ENCODE measurements around the gene TBX1.
"Not testable (repeated sequence)": the region's sequence is repeated elsewhere in the genome, so short reads cannot be mapped to it uniquely, and the experiment has no call there.

The TBX1 gene

DNA sequence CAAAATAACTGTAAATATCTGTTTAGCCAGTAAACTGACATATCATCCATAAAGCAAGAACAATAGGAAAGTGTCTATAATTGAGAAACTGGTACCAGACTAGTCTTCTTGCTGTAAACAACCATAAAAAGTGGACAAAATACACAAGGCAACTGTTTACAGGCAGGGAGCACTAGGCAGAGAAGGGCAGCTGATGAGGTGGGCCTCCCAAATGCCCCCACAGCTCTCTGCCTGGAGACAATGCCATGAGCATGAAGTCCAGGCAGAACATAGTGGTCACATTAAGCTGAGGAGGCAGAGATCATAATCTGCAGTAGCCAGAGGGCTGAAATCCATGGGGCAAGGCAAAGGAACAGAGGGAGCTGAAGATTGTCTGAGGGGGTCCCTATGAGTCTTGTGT lies 30.7 kb downstream of the TBX1 start:
- Histone ChIP-seq H4K20me1 (0 out of 22 replicates have a peak, but pooled peaks cover 0 to 7% (median 0%) of the 10 kb centered on the region in 11 experiments), H3K27me3 (no peaks in the 10 kb centered on the region), H3K36me3 (peaks cover 53 to 76% (median 63%) of the 10 kb centered on the region in 11 experiments), H3K27ac (no peak overlapping the region), H3K4me3 (no peak overlapping the region), H3K4me2 (no peak overlapping the region), H3K4me1 (no peaks in the 10 kb centered on the region; a peak in 2 of 20 replicates), H3K9ac (no peak overlapping the region), H3K9me3 (replicated peaks in 1 of 11) (peaks cover 52 to 63% (median 57%) of the 10 kb centered on the region in 11 experiments)
- TF ChIP-seq Cebpa-rat (IDR thresholded peaks at IDR 0.05) = no peak

GRCh38 chr22:19791894-19792293 lies 31.3 kb downstream of the TBX1 start:
- H3K4me3 ChIP-seq = no peak overlapping the region
- peaks cover 53 to 76% (median 63%) of the 10 kb centered on the region in 11 experiments for H3K36me3 ChIP-seq
- H4K20me1 ChIP-seq = 0 out of 22 replicates have a peak, but pooled peaks cover 0 to 13% (median 0%) of the 10 kb centered on the region in 11 experiments
- H3K4me2 ChIP-seq = no peak overlapping the region
- no peaks in the 10 kb centered on the region for H3K27me3 ChIP-seq
- no peak overlapping the region for H3K9ac ChIP-seq
- no peak for TF ChIP-seq Cebpa-rat (IDR thresholded peaks at IDR 0.05)
- no peaks in the 10 kb centered on the region; a peak in 2 of 20 replicates for H3K4me1 ChIP-seq
- H3K27ac ChIP-seq = no peak overlapping the region
- peaks cover 52 to 63% (median 57%) of the 10 kb centered on the region in 11 experiments for H3K9me3 ChIP-seq (replicated peaks in 1 of 11)

- not testable (repeated sequence) for H3K9ac ChIP-seq, H3K27me3 ChIP-seq, H3K4me3 ChIP-seq, H3K4me2 ChIP-seq, H3K27ac ChIP-seq, H3K4me1 ChIP-seq
- Histone ChIP-seq H4K20me1 (peaks cover 0 to 15% (median 0%) of the 10 kb centered on the region in 11 experiments; a peak in 1 of 22 replicates), H3K36me3 (peaks cover 53 to 74% (median 63%) of the 10 kb centered on the region in 11 experiments), H3K9me3 (replicated peaks in 1 of 11) (peaks cover 52 to 63% (median 57%) of the 10 kb centered on the region in 11 experiments)
These were observed 31.9 kb downstream of the TBX1 start for GRCh38 chr22:19792383-19792896.

DNA sequence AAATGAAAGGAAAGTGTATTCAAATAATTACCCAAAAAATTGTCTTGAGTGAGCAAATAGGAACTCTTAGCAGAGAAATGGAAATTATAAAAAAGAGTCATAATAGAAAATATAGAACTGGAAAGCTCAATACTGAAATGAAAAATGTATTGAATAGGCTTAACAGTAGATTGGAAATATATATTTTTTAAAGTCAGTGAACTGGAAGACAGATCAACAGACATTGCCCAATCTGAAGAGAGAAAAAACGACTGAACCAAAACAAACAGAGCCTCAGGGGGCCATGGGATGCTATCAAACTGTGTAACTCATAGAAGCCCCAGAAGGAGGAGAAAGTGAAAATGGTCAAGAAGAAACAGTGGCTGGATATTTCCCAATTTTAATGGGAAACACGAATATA lies 32.6 kb downstream of the TBX1 start:
- Histone ChIP-seq H3K4me2 (no peak overlapping the region), H3K4me1 (no peaks in the 10 kb centered on the region; a peak in 2 of 20 replicates), H4K20me1 (peaks cover 0 to 21% (median 0%) of the 10 kb centered on the region in 11 experiments; a peak in 1 of 22 replicates), H3K4me3 (no peak overlapping the region), H3K9ac (no peak overlapping the region), H3K9me3 (replicated peaks in 1 of 11) (peaks cover 52 to 63% (median 57%) of the 10 kb centered on the region in 11 experiments), H3K27me3 (no peaks in the 10 kb centered on the region), H3K27ac (no peak overlapping the region), H3K36me3 (peaks cover 50 to 66% (median 59%) of the 10 kb centered on the region in 11 experiments)
- peak in 1 of 11 experiments; percentile 33; a peak in 1 of 22 replicates for TF ChIP-seq Cebpa-rat (IDR thresholded peaks at IDR 0.05)

DNA sequence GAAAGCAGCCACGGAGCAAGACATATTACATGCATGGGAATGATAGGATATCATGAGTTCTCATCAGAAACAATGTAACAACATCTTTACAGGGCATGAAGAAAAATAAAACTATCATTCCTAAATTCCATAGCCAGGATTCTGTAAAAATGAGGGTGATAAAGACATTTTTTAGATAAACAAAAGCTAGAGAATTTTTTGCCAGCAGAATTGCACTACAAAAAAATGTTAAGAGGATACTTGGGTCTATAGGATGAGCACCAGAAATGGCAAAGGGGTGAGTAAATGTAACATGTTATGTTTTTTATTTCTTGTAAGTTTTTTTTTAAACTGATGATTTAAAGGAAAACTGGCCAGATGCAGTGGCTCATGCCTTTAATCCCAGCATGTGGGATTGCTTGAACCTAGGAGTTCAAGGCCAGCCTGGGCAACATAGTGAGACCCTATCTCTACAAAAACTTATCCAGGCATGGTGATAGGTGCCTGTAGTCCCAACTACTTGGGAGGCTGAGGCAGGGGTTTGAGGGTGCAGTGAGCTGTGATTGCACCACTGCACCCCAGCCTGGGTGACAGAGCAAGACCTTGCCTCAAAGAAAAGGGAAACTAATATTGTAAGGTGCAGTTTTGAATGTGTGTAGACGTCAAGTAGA lies 33.2 kb downstream of the TBX1 start:
- Histone ChIP-seq H3K36me3 (peaks cover 44 to 61% (median 53%) of the 10 kb centered on the region in 11 experiments), H3K9ac (no peak overlapping the region), H4K20me1 (peaks cover 0 to 23% (median 0%) of the 10 kb centered on the region in 11 experiments; a peak in 1 of 22 replicates), H3K4me1 (no peaks in the 10 kb centered on the region; a peak in 2 of 20 replicates), H3K4me2 (no peak overlapping the region), H3K27ac (no peak overlapping the region), H3K4me3 (no peak overlapping the region), H3K9me3 (replicated peaks in 1 of 11) (peaks cover 52 to 58% (median 56%) of the 10 kb centered on the region in 11 experiments), H3K27me3 (no peaks in the 10 kb centered on the region)
- TF ChIP-seq Cebpa-rat (IDR thresholded peaks at IDR 0.05) = no peak

DNA sequence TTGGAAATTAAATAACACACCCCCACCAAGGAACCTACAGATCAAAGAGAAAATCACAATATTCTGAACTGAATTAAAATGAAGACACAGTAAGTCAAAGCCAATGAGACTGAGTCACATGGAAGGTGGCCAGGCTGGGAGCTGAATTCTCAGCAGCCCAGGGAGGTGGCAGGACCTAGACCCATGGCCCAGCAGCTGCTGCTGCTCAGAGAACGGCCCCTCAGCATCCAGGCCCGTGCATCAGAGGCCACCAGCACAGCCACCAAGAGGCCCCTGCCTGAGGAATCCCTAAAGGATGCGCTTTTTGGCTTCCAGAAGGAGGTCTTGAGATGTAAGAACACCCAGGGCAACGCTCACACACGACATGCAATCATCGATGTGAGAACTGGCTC lies 35.0 kb downstream of the TBX1 start:
- peaks cover 0 to 23% (median 0%) of the 10 kb centered on the region in 11 experiments; a peak in 2 of 22 replicates for H4K20me1 ChIP-seq
- TF ChIP-seq Cebpa-rat (IDR thresholded peaks at IDR 0.05) = no peak
- no peaks in the 10 kb centered on the region for H3K27me3 ChIP-seq
- peaks cover 29 to 55% (median 35%) of the 10 kb centered on the region in 11 experiments; a peak in 21 of 22 replicates for H3K36me3 ChIP-seq
- H3K9me3 ChIP-seq (replicated peaks in 1 of 11) = peaks cover 36 to 40% (median 39%) of the 10 kb centered on the region in 11 experiments
- no peaks in the 10 kb centered on the region; a peak in 2 of 20 replicates for H3K4me1 ChIP-seq
- no peak overlapping the region for H3K9ac ChIP-seq
- H3K4me2 ChIP-seq = no peak overlapping the region
- H3K27ac ChIP-seq = no peak overlapping the region
- no peak overlapping the region for H3K4me3 ChIP-seq

- peaks cover 31 to 34% (median 33%) of the 10 kb centered on the region in 11 experiments for H3K9me3 ChIP-seq (replicated peaks in 1 of 11)
- H3K9ac ChIP-seq = no peak overlapping the region
- TF ChIP-seq Cebpa-rat (IDR thresholded peaks at IDR 0.05) = no peak
- peaks cover 26 to 50% (median 30%) of the 10 kb centered on the region in 11 experiments; a peak in 21 of 22 replicates for H3K36me3 ChIP-seq
- no peak overlapping the region for H3K27ac ChIP-seq
- H3K4me1 ChIP-seq = no peaks in the 10 kb centered on the region; a peak in 2 of 20 replicates
- H3K27me3 ChIP-seq = no peaks in the 10 kb centered on the region
- no peak overlapping the region for H3K4me2 ChIP-seq
- no peak overlapping the region for H3K4me3 ChIP-seq
- H4K20me1 ChIP-seq = peaks cover 0 to 23% (median 0%) of the 10 kb centered on the region in 11 experiments; a peak in 2 of 22 replicates
These were observed 35.6 kb downstream of the TBX1 start for GRCh38 chr22:19796160-19796559.

- Histone ChIP-seq H3K4me3 (no peak overlapping the region), H3K36me3 (peaks cover 14 to 42% (median 19%) of the 10 kb centered on the region in 11 experiments; a peak in 19 of 22 replicates), H3K9me3 (replicated peaks in 1 of 11) (peaks cover 19 to 22% (median 21%) of the 10 kb centered on the region in 11 experiments), H4K20me1 (peaks cover 0 to 23% (median 0%) of the 10 kb centered on the region in 11 experiments; a peak in 2 of 22 replicates), H3K27ac (no peak overlapping the region), H3K27me3 (no peaks in the 10 kb centered on the region), H3K4me1 (no peaks in the 10 kb centered on the region; a peak in 2 of 20 replicates), H3K9ac (no peak overlapping the region), H3K4me2 (no peak overlapping the region)
- no peak for TF ChIP-seq Cebpa-rat (IDR thresholded peaks at IDR 0.05)
These were observed 36.8 kb downstream of the TBX1 start for GRCh38 chr22:19797086-19798002.

Measured in BLaER1 treated with 17β-estradiol and CSF1 and Interleukin-3, amounts not matched to agents 10 nM and 100 nM (cell line).